Measurements from ENCODE around the gene PTPRG. TPM values are rescaled to one million over a fixed set of nuclear protein-coding genes. Genes with fewer than 3 reads are reported as not detected.

Gene PTPRG
- total and polyA plus RNA-seq, 7 donors: 0.69 to 76.3 (median 62.7) TPM

DNA sequence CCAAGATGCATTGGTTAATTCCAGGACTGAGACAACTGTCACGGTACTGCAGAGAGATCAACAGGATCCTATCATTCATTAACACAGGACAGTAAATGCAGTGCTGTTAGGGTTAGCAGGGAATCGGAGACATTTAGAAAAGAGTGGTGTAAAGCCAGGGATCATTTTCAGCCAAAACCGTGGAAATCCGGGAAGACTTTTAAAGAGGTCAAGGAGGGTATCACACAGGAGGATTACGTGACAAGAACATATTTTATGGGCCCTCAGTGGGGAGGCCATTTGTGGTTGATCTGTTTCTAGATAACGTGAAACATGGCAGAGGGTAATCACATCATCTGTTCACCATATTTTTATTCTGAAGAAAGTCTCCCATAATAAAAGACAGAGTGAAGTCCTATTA is 216.1 kb downstream of the PTPRG start:
- H3K27me3 ChIP-seq: no peaks in the 10 kb centered on the region
- H3K9me3 ChIP-seq: no peaks in the 10 kb centered on the region
- 77 to 84% methylated on average over 6 of the region's 6 CpGs for WGBS, 2 donors
- H3K4me1 ChIP-seq: peaks cover 0 to 14% (median 9%) of the 10 kb centered on the region in 4 donors
- TF ChIP-seq, protein P1, sequence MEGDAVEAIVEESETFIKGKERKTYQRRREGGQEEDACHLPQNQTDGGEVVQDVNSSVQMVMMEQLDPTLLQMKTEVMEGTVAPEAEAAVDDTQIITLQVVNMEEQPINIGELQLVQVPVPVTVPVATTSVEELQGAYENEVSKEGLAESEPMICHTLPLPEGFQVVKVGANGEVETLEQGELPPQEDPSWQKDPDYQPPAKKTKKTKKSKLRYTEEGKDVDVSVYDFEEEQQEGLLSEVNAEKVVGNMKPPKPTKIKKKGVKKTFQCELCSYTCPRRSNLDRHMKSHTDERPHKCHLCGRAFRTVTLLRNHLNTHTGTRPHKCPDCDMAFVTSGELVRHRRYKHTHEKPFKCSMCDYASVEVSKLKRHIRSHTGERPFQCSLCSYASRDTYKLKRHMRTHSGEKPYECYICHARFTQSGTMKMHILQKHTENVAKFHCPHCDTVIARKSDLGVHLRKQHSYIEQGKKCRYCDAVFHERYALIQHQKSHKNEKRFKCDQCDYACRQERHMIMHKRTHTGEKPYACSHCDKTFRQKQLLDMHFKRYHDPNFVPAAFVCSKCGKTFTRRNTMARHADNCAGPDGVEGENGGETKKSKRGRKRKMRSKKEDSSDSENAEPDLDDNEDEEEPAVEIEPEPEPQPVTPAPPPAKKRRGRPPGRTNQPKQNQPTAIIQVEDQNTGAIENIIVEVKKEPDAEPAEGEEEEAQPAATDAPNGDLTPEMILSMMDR (IDR thresholded peaks at IDR 0.05): no peak
- no peak for TF ChIP-seq POLR2A (IDR thresholded peaks at IDR 0.05)
- no peak for TF ChIP-seq POLR2AphosphoS5 (IDR thresholded peaks at IDR 0.05)
- no peak for TF ChIP-seq EP300 (IDR thresholded peaks at IDR 0.05)
- DNase-seq: no peak
- no peak overlapping the region for H3K4me3 ChIP-seq
- intact Hi-C loops (cut with DNase I): no loop called here
- H3K36me3 ChIP-seq: no peaks in the 10 kb centered on the region
- no peak overlapping the region for H3K27ac ChIP-seq

GRCh38 chr3:61778095-61778494 is 216.7 kb downstream of the PTPRG start:
- Histone ChIP-seq H3K9me3 (no peaks in the 10 kb centered on the region), H3K4me3 (no peak overlapping the region), H3K27me3 (no peaks in the 10 kb centered on the region), H3K4me1 (peaks cover 0 to 14% (median 9%) of the 10 kb centered on the region in 4 donors), H3K27ac (no peak overlapping the region), H3K36me3 (no peaks in the 10 kb centered on the region)
- WGBS, 2 donors: 85 to 92% methylated on average over 5 of the region's 5 CpGs
- TF ChIP-seq, protein P1 (IDR thresholded peaks at IDR 0.05): no peak
- TF ChIP-seq POLR2A (IDR thresholded peaks at IDR 0.05): no peak
- intact Hi-C loops (cut with DNase I): no loop called here
- DNase-seq: no peak

DNA sequence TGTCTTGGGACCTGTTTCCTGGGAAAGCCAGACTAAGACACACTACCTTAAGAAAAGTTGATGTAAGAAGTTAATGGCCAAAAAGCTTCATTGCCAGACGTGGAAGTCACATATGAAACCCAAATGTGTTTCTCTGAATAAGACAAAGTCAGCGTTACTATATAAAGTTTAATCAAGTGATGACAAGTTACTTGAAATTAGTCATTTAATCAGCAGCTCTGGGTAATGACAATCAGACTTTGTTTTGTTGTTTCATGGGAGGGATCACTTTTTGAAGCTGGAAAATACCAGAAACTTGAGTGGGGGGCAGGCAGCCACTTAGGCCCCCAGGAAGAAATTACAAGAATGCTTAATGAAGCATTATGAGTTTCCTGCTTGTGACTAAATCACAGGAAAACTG is 218.6 kb downstream of the PTPRG start:
- no peak for DNase-seq
- H3K9me3 ChIP-seq: no peaks in the 10 kb centered on the region
- no peak overlapping the region for H3K27ac ChIP-seq
- TF ChIP-seq EP300 (IDR thresholded peaks at IDR 0.05) (no peak), POLR2AphosphoS5 (IDR thresholded peaks at IDR 0.05) (no peak), POLR2A (IDR thresholded peaks at IDR 0.05) (no peak)
- TF ChIP-seq, protein P1 (IDR thresholded peaks at IDR 0.05): no peak
- intact Hi-C loops (cut with DNase I): no loop called here
- no peaks in the 10 kb centered on the region for H3K36me3 ChIP-seq
- WGBS, 2 donors: 86 to 87% methylated on average over 2 of the region's 2 CpGs
- H3K4me1 ChIP-seq: peaks cover 0 to 3% (median 0%) of the 10 kb centered on the region in 4 donors
- no peak overlapping the region for H3K4me3 ChIP-seq
- H3K27me3 ChIP-seq: no peaks in the 10 kb centered on the region

DNA sequence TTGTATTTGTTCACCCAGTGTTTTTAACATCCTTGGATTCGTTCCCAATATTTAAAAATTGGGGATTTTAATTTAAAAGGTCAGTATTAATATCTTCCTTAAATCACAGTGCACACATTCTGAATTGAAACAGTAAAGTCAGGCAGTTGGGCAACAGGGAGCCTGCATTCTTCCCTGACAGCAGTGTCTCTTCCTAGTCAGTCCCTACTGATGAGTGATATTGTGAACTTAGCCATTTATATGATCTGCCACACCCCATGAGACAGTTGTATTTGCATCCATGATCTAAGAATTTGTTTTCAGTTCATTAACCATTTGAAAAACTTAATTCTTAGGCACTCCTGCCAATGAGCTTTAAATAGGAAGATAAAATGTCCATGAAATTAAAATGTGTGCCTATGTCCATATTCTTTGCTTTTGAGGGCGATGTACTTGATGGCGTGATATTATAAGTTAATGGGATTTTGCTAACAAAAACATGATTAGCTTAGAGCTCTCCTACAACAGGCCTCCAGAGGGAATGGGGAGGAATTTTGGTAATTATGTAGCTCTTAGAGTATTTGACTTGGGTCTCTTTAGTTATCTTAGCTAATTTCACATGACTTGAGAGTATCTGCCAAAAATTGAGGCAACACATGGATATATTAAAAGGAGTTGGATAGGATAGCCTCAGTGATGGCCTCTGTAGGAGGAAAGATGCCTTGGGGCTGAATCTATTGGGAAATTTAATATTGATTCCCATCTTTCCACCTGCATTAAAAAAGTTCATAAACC is 219.3 kb downstream of the PTPRG start:
- Histone ChIP-seq H3K4me3 (no peak overlapping the region), H3K4me1 (peaks cover 0 to 3% (median 0%) of the 10 kb centered on the region in 4 donors), H3K36me3 (no peaks in the 10 kb centered on the region), H3K9me3 (no peaks in the 10 kb centered on the region), H3K27me3 (no peaks in the 10 kb centered on the region), H3K27ac (no peak overlapping the region)
- intact Hi-C loops (cut with DNase I): no loop called here
- 93% methylated on average over 3 of the region's 3 CpGs for WGBS, 2 donors
- DNase-seq: no peak
- TF ChIP-seq POLR2AphosphoS5 (IDR thresholded peaks at IDR 0.05) (no peak), EP300 (IDR thresholded peaks at IDR 0.05) (no peak), POLR2A (IDR thresholded peaks at IDR 0.05) (no peak)

DNA sequence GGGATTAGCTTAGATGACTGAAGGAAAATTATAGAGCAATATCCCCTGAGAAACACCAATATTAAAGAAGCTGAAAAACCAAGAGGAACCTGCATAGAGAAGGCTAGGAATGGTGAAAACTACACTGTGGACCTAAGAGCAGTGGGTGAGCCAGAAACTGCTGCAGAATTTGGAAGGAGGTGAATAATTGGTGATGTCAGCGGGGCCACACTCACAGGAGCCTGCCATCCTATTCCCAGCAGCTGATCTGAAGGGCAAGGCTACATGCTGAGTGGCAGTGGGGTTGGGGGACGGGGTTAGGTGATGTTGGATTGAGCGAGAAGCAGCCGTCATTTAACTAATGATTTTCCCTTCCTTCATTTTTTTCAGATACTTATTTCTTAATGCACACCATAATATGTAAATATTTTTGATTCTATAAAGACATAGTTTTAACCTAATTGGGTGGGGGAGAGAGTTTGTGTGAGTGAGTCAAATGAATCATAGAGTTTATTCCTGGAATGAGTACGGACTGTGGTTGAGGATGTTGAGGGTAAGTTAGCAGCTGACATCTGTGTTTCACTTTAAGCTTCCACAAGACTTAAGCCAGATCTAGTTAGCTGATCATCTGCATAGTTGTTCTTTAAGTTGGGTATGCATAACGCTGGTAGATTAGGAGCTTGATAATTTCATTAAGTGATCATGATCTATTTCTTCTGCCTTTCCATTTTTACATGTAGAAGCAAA is 222.8 kb downstream of the PTPRG start:
- H3K27ac ChIP-seq: no peak overlapping the region
- no peaks in the 10 kb centered on the region for H3K4me1 ChIP-seq
- WGBS, 2 donors: 85 to 89% methylated on average over 6 of the region's 6 CpGs
- H3K27me3 ChIP-seq: no peaks in the 10 kb centered on the region
- DNase-seq: no peak
- no peak overlapping the region for H3K4me3 ChIP-seq
- TF ChIP-seq POLR2A (IDR thresholded peaks at IDR 0.05): no peak
- TF ChIP-seq, protein P1 (IDR thresholded peaks at IDR 0.05): no peak
- TF ChIP-seq POLR2AphosphoS5 (IDR thresholded peaks at IDR 0.05): no peak
- no peak for TF ChIP-seq EP300 (IDR thresholded peaks at IDR 0.05)
- no peaks in the 10 kb centered on the region for H3K9me3 ChIP-seq
- intact Hi-C loops (cut with DNase I): no loop called here
- H3K36me3 ChIP-seq: no peaks in the 10 kb centered on the region
